AG10803 (cell line): ENCODE measurements around the gene CLMN.
A peak's percentile ranks its signal among the peaks of the same experiment; 100 is the strongest.

ENCODE experiments used
- DNase-seq: peaks from one replicate; pipeline ENCODE4 v3.0.0; 2010; ENCODE audit warnings: low read depth
- H3K4me3 ChIP-seq: 2 replicates; pipeline ENCODE4 v1.5.1; 2011; ENCODE audit warnings: mild to moderate bottlenecking, low read length, control low read depth
- TF ChIP-seq, protein P1 (sequence below): conservative IDR thresholded peaks from 2 replicates; pipeline ENCODE4 v1.5.1; 2011; ENCODE audit warnings: mild to moderate bottlenecking, low read length, control low read depth, inconsistent platforms

The CLMN gene

DNA sequence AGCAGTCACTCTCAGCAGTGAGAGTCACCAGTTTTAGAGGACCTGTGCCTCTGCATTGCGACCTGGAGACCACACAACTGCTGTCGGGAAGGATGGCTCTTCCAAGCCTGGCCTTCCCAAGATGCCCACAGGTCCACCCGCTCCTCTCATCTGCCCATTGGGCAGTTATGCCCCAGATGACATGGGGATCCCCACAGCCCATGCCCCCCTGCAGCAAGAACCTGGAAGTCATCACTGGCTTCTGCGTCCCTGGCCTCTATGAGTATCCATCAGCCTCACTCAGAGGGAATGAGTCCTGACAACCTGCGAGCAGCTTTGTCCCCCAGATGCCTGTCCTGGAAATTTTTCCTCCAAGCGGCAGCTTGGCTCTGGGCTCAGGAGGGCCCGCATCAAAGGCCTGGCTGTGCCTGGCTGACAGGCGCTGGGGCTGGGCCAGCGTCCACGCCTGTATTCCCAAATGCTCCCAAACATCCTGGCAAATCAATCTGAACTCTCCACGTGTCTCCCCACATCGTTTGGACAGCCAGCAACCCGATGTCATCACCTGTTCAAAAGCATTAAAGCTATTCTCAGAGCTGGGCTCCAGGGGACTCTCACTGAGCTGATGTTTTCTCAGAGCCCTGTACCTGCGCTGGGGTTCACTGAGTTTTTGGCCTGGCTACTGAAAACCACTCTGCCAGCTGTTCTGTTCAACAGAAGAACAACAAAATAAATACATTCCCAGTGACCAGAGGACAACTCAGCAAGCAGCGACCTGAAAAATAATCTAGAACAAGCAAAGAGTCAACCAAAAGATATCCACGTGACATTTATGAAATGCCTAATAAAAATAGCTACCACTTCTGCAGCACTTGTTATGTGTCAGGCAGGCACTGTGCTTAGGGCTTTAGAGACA lies 57.8 kb downstream of the CLMN start:
- DNase-seq = no peak
- TF ChIP-seq, protein P1, sequence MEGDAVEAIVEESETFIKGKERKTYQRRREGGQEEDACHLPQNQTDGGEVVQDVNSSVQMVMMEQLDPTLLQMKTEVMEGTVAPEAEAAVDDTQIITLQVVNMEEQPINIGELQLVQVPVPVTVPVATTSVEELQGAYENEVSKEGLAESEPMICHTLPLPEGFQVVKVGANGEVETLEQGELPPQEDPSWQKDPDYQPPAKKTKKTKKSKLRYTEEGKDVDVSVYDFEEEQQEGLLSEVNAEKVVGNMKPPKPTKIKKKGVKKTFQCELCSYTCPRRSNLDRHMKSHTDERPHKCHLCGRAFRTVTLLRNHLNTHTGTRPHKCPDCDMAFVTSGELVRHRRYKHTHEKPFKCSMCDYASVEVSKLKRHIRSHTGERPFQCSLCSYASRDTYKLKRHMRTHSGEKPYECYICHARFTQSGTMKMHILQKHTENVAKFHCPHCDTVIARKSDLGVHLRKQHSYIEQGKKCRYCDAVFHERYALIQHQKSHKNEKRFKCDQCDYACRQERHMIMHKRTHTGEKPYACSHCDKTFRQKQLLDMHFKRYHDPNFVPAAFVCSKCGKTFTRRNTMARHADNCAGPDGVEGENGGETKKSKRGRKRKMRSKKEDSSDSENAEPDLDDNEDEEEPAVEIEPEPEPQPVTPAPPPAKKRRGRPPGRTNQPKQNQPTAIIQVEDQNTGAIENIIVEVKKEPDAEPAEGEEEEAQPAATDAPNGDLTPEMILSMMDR = no peak
- no peak overlapping the region for H3K4me3 ChIP-seq

DNA sequence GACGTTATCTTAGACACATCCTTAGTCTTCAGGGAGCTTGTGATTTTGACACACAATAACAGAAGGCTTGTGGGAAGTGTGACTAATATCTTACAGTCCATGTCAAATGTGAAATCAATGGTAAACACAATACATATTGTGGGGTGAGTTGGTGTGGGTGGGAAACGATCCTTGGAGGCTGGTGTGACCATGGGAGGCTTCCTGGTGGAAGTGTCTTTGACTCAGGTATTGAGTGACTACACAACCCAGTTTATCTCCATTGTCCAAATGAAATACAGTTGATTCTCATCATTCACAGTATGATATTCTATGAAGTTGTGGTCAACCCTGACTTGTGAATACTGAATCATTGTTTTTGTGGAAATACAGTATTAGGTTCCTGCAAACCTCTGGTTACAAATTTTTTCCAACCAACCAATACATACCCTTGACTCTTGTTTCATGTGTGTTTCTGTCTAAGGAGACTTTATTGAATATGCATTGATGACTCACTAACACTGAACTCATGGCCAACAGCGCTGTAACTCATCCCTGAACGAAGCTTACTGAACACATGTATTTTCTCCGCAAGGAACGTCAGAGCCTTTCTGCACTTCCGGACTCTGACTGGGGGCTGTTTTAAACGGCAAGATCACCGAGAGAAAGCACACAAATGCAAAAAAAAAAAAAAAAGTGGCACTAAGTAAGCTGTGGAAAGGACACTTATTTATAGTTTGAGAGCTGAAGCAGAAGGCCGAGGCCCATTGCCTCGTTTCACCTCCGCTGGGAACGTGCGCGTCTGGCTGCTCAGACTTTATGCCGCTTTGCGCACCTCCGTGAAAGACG lies 59.0 kb downstream of the CLMN start:
- no peak overlapping the region for H3K4me3 ChIP-seq
- TF ChIP-seq, protein P1 = no peak
- DNase-seq = peak; percentile 57

DNA sequence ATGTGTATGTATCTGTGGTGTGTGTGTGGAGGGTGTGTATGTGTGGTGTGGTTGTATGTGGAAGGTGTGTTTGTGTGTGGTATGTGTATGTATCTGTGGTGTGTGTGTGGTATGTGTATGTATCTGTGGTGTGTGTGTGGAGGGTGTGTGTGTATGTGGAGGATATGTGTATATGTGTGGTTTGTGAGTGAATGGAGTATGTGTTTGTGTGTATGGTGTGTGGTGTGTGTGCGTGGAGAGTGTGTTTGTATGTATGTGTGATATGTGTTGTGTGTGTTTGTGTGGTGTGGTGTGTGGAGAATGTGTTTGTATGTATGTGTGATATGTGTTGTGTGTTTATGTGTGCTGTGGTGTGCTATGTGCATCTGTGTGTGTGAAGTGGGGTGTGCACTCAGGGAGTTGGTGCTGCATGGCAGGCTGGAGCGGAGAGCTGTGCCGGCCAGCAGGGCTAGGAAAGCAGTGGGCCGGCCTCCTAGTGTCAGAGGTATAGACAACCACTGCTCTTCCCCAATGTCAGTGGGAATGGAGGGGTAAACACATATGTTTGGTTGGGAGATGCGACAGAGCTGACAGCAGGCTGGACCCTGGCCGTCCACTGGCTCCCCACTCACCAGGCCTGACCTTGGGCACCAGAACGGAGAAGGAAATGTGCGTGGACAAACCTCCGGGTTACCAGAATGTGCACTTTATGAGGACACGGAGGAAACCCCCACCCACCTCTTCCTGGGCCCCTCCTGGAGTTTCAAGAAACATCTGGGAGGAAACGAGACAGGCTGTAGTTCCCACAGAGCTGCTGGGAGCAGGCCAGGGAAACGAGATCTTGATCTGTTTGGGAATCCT lies 60.7 kb downstream of the CLMN start:
- TF ChIP-seq, protein P1 = no peak
- no peak for DNase-seq
- no peak overlapping the region for H3K4me3 ChIP-seq

DNA sequence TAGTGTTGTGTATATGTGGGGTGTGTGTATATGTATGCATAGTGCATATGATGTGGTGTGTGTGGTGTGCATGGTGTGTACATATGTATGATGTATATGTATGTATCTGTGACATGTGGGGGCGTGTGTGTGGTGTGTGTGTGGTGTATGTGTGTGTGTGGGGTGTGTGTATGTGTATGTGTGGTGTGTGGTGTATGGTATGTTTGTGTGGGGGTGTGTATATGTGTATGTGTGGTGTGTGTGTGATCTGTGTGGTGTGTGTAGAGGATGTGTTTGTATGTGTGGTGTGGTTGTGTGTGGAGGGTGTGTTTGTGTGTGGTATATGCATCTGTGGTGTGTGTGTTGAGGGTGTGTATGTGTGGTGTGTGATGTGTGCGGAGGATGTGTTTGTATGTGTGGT lies 61.6 kb downstream of the CLMN start:
- no peak overlapping the region for H3K4me3 ChIP-seq
- no peak for DNase-seq
- TF ChIP-seq, protein P1 = no peak

DNA sequence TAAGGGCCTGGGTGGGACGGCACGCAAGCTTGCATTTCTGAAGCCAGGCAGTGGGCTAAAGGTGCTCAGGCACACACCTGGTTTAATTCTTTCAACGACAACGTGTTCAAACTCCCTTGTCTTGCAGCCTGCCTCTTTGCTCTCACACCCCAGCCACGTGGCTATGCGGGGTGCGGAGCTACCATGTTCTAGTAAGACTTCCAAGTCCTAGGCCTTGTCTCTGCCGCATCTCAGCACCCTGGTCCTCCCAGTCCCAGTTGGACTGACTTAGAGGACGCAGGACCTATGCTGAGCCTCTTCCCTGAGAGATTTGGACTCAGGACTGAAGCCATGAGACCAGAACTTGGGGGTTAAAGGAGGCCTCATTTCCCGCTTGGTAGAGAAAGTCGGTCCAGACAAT lies 62.2 kb downstream of the CLMN start:
- H3K4me3 ChIP-seq = no peak overlapping the region
- TF ChIP-seq, protein P1 = no peak
- no peak for DNase-seq

DNA sequence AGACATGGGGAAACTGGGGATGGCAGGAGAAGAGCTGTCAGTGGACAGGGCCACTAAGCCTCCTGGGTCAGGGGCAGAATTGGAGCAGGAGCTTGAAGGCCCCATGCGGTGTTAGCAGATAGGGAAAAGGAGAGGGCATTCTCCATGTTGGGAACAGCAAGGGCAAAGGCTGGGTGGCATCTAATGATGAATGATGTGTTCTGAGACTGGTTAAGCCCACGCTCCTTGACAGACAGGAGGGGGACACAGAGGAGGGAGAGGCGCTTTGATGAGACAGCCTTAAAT lies 63.0 kb downstream of the CLMN start:
- TF ChIP-seq, protein P1 = no peak
- H3K4me3 ChIP-seq = no peak overlapping the region
- DNase-seq = no peak
